H1 (cell line): ENCODE measurements around the gene GSTT4. TPM values are rescaled to one million over a fixed set of nuclear protein-coding genes. Genes with fewer than 3 reads are reported as not detected.
"Not testable (repeated sequence)": the region's sequence is repeated elsewhere in the genome, so short reads cannot be mapped to it uniquely, and the experiment has no call there.

Experiments
- CTCF ChIA-PET: fragments of 300-600 bp; sonication (Branson Sonifier 250); formaldehyde crosslinking; loops from one replicate; lab custom pipeline; 2021; ENCODE audit not compliant: partially characterized antibody; lab: Charles Lee
- POLR2A ChIA-PET: fragments of 300-600 bp; sonication (Branson Sonifier 250); formaldehyde crosslinking; loops from one replicate; lab custom pipeline; 2021; ENCODE audit warnings: inconsistent platforms; ENCODE audit not compliant: partially characterized antibody; lab: Charles Lee
- DNase-seq, 2 experiments: peaks; one replicate each; pipeline versions ENCODE4 v3.0.0 to v3.0.0-alpha.2; 2010 to 2022; ENCODE audit warnings: low spot score in 2 of 2, low read depth in 1 of 2, mixed read lengths in 1 of 2
- FAIRE-seq: peaks from 2 replicates; lab custom pipeline; 2011; peaks lifted over from hg19 to GRCh38; lab: Jason Lieb, UNC
- H2AFZ ChIP-seq: 2 replicates; pipeline ENCODE4 v1.8.1; 2012; ENCODE audit warnings: low read length, inconsistent platforms
- H2AK5ac ChIP-seq: 2 replicates; pipeline ENCODE4 v1.6.1; 2013; ENCODE audit warnings: low read depth, low read length
- H2BK120ac ChIP-seq: replicated peaks from 2 replicates; pipeline ENCODE3; 2013; ENCODE audit warnings: low read depth, low read length, inconsistent platforms
- H2BK12ac ChIP-seq: 2 replicates; pipeline ENCODE4 v1.6.1; 2013; ENCODE audit warnings: low read depth, low read length
- H2BK15ac ChIP-seq: 2 replicates; pipeline ENCODE4 v1.6.1; 2013; ENCODE audit warnings: low read length
- H2BK20ac ChIP-seq: 2 replicates; pipeline ENCODE4 v1.6.1; 2013; ENCODE audit warnings: low read length
- H2BK5ac ChIP-seq: 2 replicates; pipeline ENCODE4 v1.6.1; 2013; ENCODE audit warnings: low read depth, low read length
- H3K14ac ChIP-seq: 2 replicates; pipeline ENCODE4 v1.6.1; 2013; ENCODE audit warnings: inconsistent platforms; ENCODE audit not compliant: insufficient read length
- H3K18ac ChIP-seq: 2 replicates; pipeline ENCODE4 v1.6.1; 2013; ENCODE audit warnings: low read length; ENCODE audit errors: extremely low read depth
- H3K23ac ChIP-seq: 2 replicates; pipeline ENCODE4 v1.6.1; 2013; ENCODE audit warnings: inconsistent platforms; ENCODE audit not compliant: insufficient read length
- H3K23me2 ChIP-seq: 2 replicates; pipeline ENCODE4 v1.6.1; 2013; ENCODE audit warnings: low read depth, low read length
- H3K27ac ChIP-seq: 2 replicates; pipeline ENCODE4 v1.6.1; 2011; ENCODE audit warnings: low read depth, low read length, inconsistent platforms
- H3K27me3 ChIP-seq, 4 experiments: replicated peaks in 1 of 4; 1 replicate in 1 of 4; 2 replicates in 3 of 4; pipeline versions ENCODE4 v1.6.1 to v1.8.1; 2011 to 2013; ENCODE audit warnings: low read length in 3 of 4, mild to moderate bottlenecking in 3 of 4, inconsistent platforms in 2 of 4, mixed read lengths in 2 of 4, moderate library complexity in 1 of 4; ENCODE audit not compliant: control insufficient read depth in 3 of 4, insufficient read depth in 3 of 4; ENCODE audit errors: extremely low read depth in 1 of 4
- H3K36me3 ChIP-seq, 4 experiments: 2 replicates each; pipeline versions ENCODE4 v1.6.1 to v1.8.1; 2011 to 2013; ENCODE audit warnings: mild to moderate bottlenecking in 4 of 4, low read length in 3 of 4, moderate library complexity in 2 of 4, control low read depth in 1 of 4, inconsistent platforms in 1 of 4; ENCODE audit not compliant: insufficient read depth in 4 of 4, control insufficient read depth in 2 of 4
- H3K4ac ChIP-seq: replicated peaks from 2 replicates; pipeline ENCODE3; 2013; ENCODE audit warnings: low read length, low read depth, mixed read lengths, inconsistent platforms; ENCODE audit not compliant: insufficient read length
- H3K4me1 ChIP-seq, 4 experiments: replicated peaks in 1 of 4; 1 replicate in 1 of 4; 2 replicates in 3 of 4; pipeline versions ENCODE4 v1.6.1 to v1.8.1; 2011 to 2013; ENCODE audit warnings: low read length in 3 of 4, inconsistent platforms in 2 of 4, mixed read lengths in 1 of 4; ENCODE audit not compliant: insufficient read depth in 4 of 4, control insufficient read depth in 3 of 4
- H3K4me2 ChIP-seq, 2 experiments: 2 replicates each; pipeline versions ENCODE4 v1.6.1 to v1.8.1; 2011 to 2013; ENCODE audit warnings: low read depth in 2 of 2, low read length in 2 of 2, control low read depth in 1 of 2, inconsistent platforms in 1 of 2, mild to moderate bottlenecking in 1 of 2; ENCODE audit not compliant: insufficient read depth in 1 of 2
- H3K4me3 ChIP-seq, 4 experiments: fragments of 200-600, 300-600 bp in 1 of 4; sonication (generic), shearing (Covaris generic), sonication (Bioruptor Twin) in 1 of 4; 2 replicates each; pipeline versions ENCODE4 v1.5.1 to v1.8.1; 2011 to 2016; ENCODE audit warnings: low read length in 4 of 4, low read depth in 3 of 4, control low read depth in 2 of 4, inconsistent platforms in 2 of 4, mild to moderate bottlenecking in 2 of 4, mixed read lengths in 1 of 4, moderate library complexity in 1 of 4; ENCODE audit not compliant: insufficient read depth in 2 of 4; ENCODE audit errors: extremely low read depth in 1 of 4
- H3K56ac ChIP-seq: replicated peaks from 2 replicates; pipeline ENCODE3; 2013; ENCODE audit warnings: low read depth, mild to moderate bottlenecking, mixed read lengths, low read length, inconsistent platforms; ENCODE audit not compliant: insufficient read length
- H3K79me1 ChIP-seq: 2 replicates; pipeline ENCODE4 v1.6.1; 2013; ENCODE audit warnings: low read depth, low read length, control low read depth
- H3K79me2 ChIP-seq, 2 experiments: 2 replicates each; pipeline versions ENCODE4 v1.6.1 to v1.8.1; 2012 to 2013; ENCODE audit warnings: low read length in 2 of 2, mild to moderate bottlenecking in 2 of 2, inconsistent platforms in 1 of 2; ENCODE audit not compliant: insufficient read depth in 2 of 2, control insufficient read depth in 1 of 2
- H3K9ac ChIP-seq, 4 experiments: replicated peaks in 1 of 4; 1 replicate in 1 of 4; 2 replicates in 3 of 4; pipeline versions ENCODE4 v1.6.1 to v1.8.1; 2011 to 2013; ENCODE audit warnings: low read depth in 3 of 4, low read length in 3 of 4, control low read depth in 2 of 4, mild to moderate bottlenecking in 2 of 4, moderate library complexity in 2 of 4, inconsistent platforms in 1 of 4; ENCODE audit errors: extremely low read depth in 1 of 4
- H3K9me3 ChIP-seq, 2 experiments: 2 replicates each; pipeline versions ENCODE4 v1.6.1 to v1.8.1; 2012 to 2013; ENCODE audit warnings: mild to moderate bottlenecking in 2 of 2, moderate library complexity in 2 of 2, control low read depth in 1 of 2, inconsistent platforms in 1 of 2, low read depth in 1 of 2, low read length in 1 of 2, mixed read lengths in 1 of 2; ENCODE audit not compliant: insufficient read depth in 2 of 2
- H4K20me1 ChIP-seq, 2 experiments: replicated peaks in 1 of 2; 2 replicates each; pipeline versions ENCODE3 to v1.8.1; 2011 to 2013; ENCODE audit warnings: inconsistent platforms in 2 of 2, low read length in 2 of 2, mild to moderate bottlenecking in 1 of 2; ENCODE audit not compliant: insufficient read depth in 2 of 2, control insufficient read depth in 1 of 2
- H4K5ac ChIP-seq: 2 replicates; pipeline ENCODE4 v1.6.1; 2013; ENCODE audit warnings: low read length, low read depth, mixed read lengths, inconsistent platforms; ENCODE audit not compliant: insufficient read length
- H4K8ac ChIP-seq: 2 replicates; pipeline ENCODE4 v1.8.0; 2013; ENCODE audit warnings: mild to moderate bottlenecking, moderate library complexity, low read length, inconsistent platforms; ENCODE audit not compliant: insufficient read depth; ENCODE audit errors: extremely low read depth
- H4K91ac ChIP-seq: replicated peaks from 2 replicates; pipeline ENCODE3; 2013; ENCODE audit warnings: low read length, mixed read lengths, inconsistent platforms; ENCODE audit not compliant: insufficient read length
- WGBS, 2 experiments: shearing (Covaris generic) in 1 of 2; methylation state at CpG; one replicate each; pipeline versions ENCODE4 v1.1.6 to v1.1.7; 2013 to 2015; ENCODE audit warnings: low lambda C conversion rate in 2 of 2, mixed read lengths in 2 of 2, inconsistent platforms in 1 of 2, low coverage in 1 of 2, missing lambda C conversion rate in 1 of 2; ENCODE audit not compliant: insufficient replicate concordance in 2 of 2, insufficient coverage in 1 of 2, insufficient read length in 1 of 2; ENCODE audit errors: extremely low coverage in 1 of 2, missing lambda C conversion rate in 1 of 2; 5-methylcytosine and 5-hydroxymethylcytosine counted together
- polyA plus RNA-seq, 7 experiments: library from polyadenylated mRNA; depleted of rRNA in 3 of 7; stranded (reverse) in 5 of 7; unstranded in 2 of 7; fragments of >200 nt in 5 of 7; fragments of 200-250 nt in 2 of 7; gene quantifications; 1 replicate in 5 of 7; 2 replicates in 1 of 7; 4 replicates in 1 of 7; pipeline versions ENCODE4 v1.2.1 to v1.2.3, GENCODE V29; 2011 to 2013; ENCODE audit warnings: missing spikeins in 2 of 7, mixed read lengths in 2 of 7
- total RNA-seq: library from RNA; stranded (reverse); fragmentation: NEBNext Ultra II Directional; extraction: Animal tissue kit (Norgen Biotek cat#: 25700); gene quantifications from 2 replicates; pipeline ENCODE4 v1.2.1, GENCODE V29; 2021

GSTT4 gene
- total and polyA plus RNA-seq, 2 of the 8 experiments (the other 6 are each of a cell fraction or from before 2014, with no cell fraction given): 0.14 TPM; not detected in 1

DNA sequence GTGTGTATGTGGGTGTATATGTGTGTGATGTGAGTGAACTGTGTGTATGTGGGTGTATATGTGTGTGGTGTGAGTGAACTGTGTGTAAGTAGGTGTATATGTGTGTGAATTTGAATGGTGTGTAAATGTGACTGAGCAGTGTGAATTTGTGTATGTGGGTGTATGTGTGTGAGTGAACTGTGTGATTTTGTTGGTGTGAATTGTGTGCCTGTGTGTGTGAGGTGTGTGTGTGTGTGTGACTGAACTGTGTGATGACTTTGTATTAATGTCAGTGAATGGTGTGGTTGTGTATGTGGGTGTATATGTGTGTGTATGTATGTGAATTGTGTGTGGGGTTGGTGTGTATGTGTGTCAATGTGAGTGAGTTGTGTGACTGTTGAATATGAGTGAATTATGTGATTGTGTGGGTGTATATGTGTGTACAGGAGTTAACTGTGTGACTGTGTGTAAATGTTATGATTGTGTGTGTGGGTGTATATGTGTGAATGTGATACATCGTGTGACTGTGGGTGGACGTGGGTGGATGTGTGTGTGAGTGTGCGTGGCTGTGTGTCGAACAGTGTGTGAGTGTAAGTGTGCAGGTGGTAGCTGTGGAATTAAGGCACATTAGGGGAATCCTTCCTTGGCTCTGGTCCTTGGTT lies 18.6 kb downstream of the GSTT4 start:
- POLR2A ChIA-PET: not testable (repeated sequence)
- peak; percentile 65 for FAIRE-seq

DNA sequence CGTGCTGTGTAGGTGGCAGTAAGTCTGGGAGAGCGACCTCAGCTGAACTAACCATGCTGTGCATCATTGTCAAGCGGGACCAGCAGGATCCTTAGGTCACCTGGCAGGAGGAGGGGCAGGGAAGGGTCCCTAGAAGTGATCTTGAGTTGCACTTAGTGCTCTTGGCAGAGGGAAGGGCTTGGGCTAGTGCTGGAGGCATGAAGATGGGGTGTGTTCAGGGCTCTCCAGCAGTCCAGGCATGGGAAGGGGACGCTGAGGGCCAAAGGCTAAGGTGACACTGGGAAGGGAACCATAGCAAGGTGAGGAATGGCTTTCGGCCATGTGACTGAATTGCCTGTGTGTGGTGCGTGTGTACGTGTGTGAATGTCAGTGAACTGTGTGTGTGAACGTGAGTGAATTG lies 19.2 kb downstream of the GSTT4 start:
- FAIRE-seq, H3K9me3 ChIP-seq, H4K20me1 ChIP-seq, H3K23ac ChIP-seq, H3K4me3 ChIP-seq, CTCF ChIA-PET, DNase-seq, H2BK20ac ChIP-seq, H4K91ac ChIP-seq, H3K14ac ChIP-seq, H3K56ac ChIP-seq, H3K36me3 ChIP-seq, H3K79me2 ChIP-seq, H3K27ac ChIP-seq, H3K4ac ChIP-seq, H3K23me2 ChIP-seq, H2AK5ac ChIP-seq, H3K9ac ChIP-seq, H3K27me3 ChIP-seq, H4K5ac ChIP-seq, H2AFZ ChIP-seq, H3K4me1 ChIP-seq, H2BK120ac ChIP-seq, H2BK12ac ChIP-seq, H3K18ac ChIP-seq, H2BK15ac ChIP-seq, H3K79me1 ChIP-seq, H2BK5ac ChIP-seq, POLR2A ChIA-PET, H3K4me2 ChIP-seq, H4K8ac ChIP-seq: not testable (repeated sequence)
- WGBS, 2 experiments: 70% methylated on average over 4 of the region's 8 CpGs; no CpG with 5 or more reads in 1 of the 2 experiments

More for the DNA sequence above, 18.6 kb downstream of the GSTT4 start:
- H3K4me3 ChIP-seq, H2AFZ ChIP-seq, H4K20me1 ChIP-seq, H3K4ac ChIP-seq, H3K27ac ChIP-seq, H3K36me3 ChIP-seq, H3K18ac ChIP-seq, H2BK120ac ChIP-seq, H3K79me2 ChIP-seq, H4K5ac ChIP-seq, H2BK20ac ChIP-seq, H2AK5ac ChIP-seq, DNase-seq, H4K8ac ChIP-seq, CTCF ChIA-PET, H3K23ac ChIP-seq, H3K4me2 ChIP-seq, H3K4me1 ChIP-seq, H3K14ac ChIP-seq, H3K9me3 ChIP-seq, H2BK12ac ChIP-seq, H3K56ac ChIP-seq, H2BK15ac ChIP-seq, H2BK5ac ChIP-seq, H3K79me1 ChIP-seq, H4K91ac ChIP-seq, H3K23me2 ChIP-seq, H3K27me3 ChIP-seq, H3K9ac ChIP-seq: not testable (repeated sequence)
- WGBS, 2 experiments: 100% methylated on average over 4 of the region's 4 CpGs; no CpG with 5 or more reads in 1 of the 2 experiments
